DND-41 (cell line): ENCODE measurements around the gene RABGAP1.

Experiments
- ATAC-seq: fragments of 200-7000 bp; cut with Tn5 transposase; 3 replicates; pipeline ENCODE4 v1.9.1; 2021; ENCODE audit warnings: low read depth; ENCODE audit not compliant: insufficient read depth
- DNase-seq: peaks from one replicate; pipeline ENCODE4 v3.0.0-alpha.2; 2020
- H2AFZ ChIP-seq: 2 replicates; pipeline ENCODE4 v1.6.0; 2012; ENCODE audit warnings: low read depth, low read length
- H3K27ac ChIP-seq: 2 replicates; pipeline ENCODE4 v1.5.1; 2012; ENCODE audit warnings: low read length, inconsistent platforms
- H3K27me3 ChIP-seq: fragments of 200-600 bp; sonication (generic); 2 replicates; pipeline ENCODE4 v1.6.0; 2012; ENCODE audit warnings: low read length, mild to moderate bottlenecking, inconsistent platforms; ENCODE audit not compliant: insufficient read depth, poor library complexity
- H3K36me3 ChIP-seq: 2 replicates; pipeline ENCODE4 v1.5.1; 2012; ENCODE audit warnings: low read length, inconsistent platforms; ENCODE audit not compliant: insufficient read depth
- H3K4me1 ChIP-seq: 2 replicates; pipeline ENCODE4 v1.5.1; 2012; ENCODE audit warnings: mild to moderate bottlenecking, low read length; ENCODE audit not compliant: insufficient read depth
- H3K4me2 ChIP-seq: 2 replicates; pipeline ENCODE4 v1.6.0; 2012; ENCODE audit warnings: mild to moderate bottlenecking, moderate library complexity, low read length, inconsistent platforms; ENCODE audit not compliant: insufficient read depth
- H3K4me3 ChIP-seq, 2 experiments: fragments of 200-600 bp in 1 of 2; shearing (Covaris generic) in 1 of 2; 2 replicates each; pipeline ENCODE4 v1.5.1; 2012 to 2016; ENCODE audit warnings: inconsistent platforms in 2 of 2, low read length in 2 of 2, mild to moderate bottlenecking in 2 of 2, low read depth in 1 of 2, moderate library complexity in 1 of 2
- H3K79me2 ChIP-seq: 2 replicates; pipeline ENCODE4 v1.6.0; 2012; ENCODE audit warnings: low read length, inconsistent platforms; ENCODE audit not compliant: insufficient read depth
- H3K9ac ChIP-seq: 2 replicates; pipeline ENCODE4 v1.6.0; 2012; ENCODE audit warnings: low read depth, mild to moderate bottlenecking, inconsistent platforms, low read length, moderate library complexity
- H3K9me3 ChIP-seq: 2 replicates; pipeline ENCODE4 v1.5.1; 2012; ENCODE audit warnings: low read length, moderate library complexity, mild to moderate bottlenecking, inconsistent platforms; ENCODE audit not compliant: insufficient read depth, severe bottlenecking
- H4K20me1 ChIP-seq: 2 replicates; pipeline ENCODE4 v1.6.0; 2012; ENCODE audit warnings: low read length; ENCODE audit not compliant: insufficient read depth
- CTCF ChIP-seq: IDR thresholded peaks from 2 replicates; pipeline ENCODE4 v1.5.1; 2012; ENCODE audit warnings: borderline replicate concordance, low read length, moderate library complexity, mild to moderate bottlenecking; ENCODE audit not compliant: poor library complexity, severe bottlenecking; ENCODE audit errors: extremely low read depth
- EZH2 ChIP-seq: IDR thresholded peaks from 3 replicates; pipeline ENCODE4 v1.6.1; 2012; ENCODE audit warnings: borderline replicate concordance, low read depth, mild to moderate bottlenecking, moderate library complexity, low read length, inconsistent platforms; ENCODE audit not compliant: severe bottlenecking

Gene RABGAP1

GRCh38 chr9:123105490-123105889 is 164.7 kb downstream of the RABGAP1 start:
- ATAC-seq (no peak), DNase-seq (no peak)
- Histone ChIP-seq H3K9me3 (no peaks in the 10 kb centered on the region), H3K79me2 (no peaks in the 10 kb centered on the region), H3K9ac (no peak overlapping the region), H2AFZ (no peak overlapping the region), H3K4me3 (no peak overlapping the region), H3K4me1 (no peaks in the 10 kb centered on the region), H3K4me2 (no peak overlapping the region), H3K27ac (no peak overlapping the region), H3K27me3 (no peaks in the 10 kb centered on the region), H3K36me3 (peaks cover 64% of the 10 kb centered on the region), H4K20me1 (no peaks in the 10 kb centered on the region; the same call in 1 of the 2 replicates)
- no peak for TF ChIP-seq EZH2
- TF ChIP-seq CTCF = no peak

DNA sequence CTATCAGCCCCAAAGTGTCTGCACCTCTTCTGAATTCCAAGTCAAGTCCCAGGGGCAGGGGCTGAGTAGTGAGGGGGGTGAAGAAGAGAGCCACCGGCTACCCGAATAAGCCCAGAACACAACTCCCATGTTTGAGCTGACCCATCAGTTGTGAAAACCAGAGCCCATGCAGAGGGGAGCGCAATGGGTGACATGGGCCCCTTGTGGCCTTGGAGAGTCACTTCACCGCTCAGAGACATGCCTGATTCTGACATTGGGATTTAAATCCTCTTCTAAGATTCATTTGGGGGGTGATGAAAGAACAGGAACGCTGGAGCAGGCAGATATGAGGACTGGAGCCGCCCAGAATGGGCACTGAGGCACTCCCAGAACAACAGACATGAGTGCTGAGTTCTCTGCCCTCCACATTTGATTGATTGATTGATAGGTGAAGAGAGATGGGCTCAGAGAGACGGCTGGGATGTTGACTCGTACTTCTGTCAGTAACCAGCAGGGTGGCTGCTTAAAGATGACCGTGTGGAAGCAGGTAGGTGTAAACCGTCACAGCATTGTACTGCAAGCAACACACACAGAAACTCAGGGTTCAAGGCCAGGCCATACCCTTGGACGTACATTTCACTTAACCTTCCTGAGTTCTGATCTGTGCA is 166.9 kb downstream of the RABGAP1 start:
- Histone ChIP-seq H4K20me1 (no peaks in the 10 kb centered on the region; the same call in 1 of the 2 replicates), H3K27me3 (no peaks in the 10 kb centered on the region), H3K27ac (no peak overlapping the region), H3K4me3 (no peak overlapping the region), H3K4me1 (no peaks in the 10 kb centered on the region), H3K36me3 (peaks cover 59% of the 10 kb centered on the region), H3K4me2 (no peak overlapping the region), H3K9me3 (no peaks in the 10 kb centered on the region), H2AFZ (no peak overlapping the region), H3K79me2 (no peaks in the 10 kb centered on the region), H3K9ac (no peak overlapping the region)
- TF ChIP-seq EZH2 = no peak
- no peak for TF ChIP-seq CTCF
- DNase-seq (no peak), ATAC-seq (no peak)

DNA sequence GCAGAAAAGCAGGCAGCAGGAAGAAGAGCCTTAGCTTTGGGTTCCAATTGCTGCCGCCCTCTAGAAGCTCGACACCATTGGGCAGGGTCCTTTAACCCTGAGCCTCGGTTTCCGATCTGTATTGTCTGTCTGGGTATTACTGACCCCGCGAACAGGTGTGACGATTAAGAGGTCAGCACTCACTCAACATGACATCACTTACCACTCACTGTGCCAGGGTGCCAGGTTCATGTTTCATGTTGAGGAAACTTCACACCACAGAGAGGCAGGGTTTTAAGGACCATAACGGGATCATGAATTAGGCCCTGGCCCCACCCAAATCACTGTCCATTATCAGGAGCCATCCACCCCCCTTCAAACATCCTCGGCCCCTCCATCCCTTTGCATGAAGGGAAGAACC is 168.2 kb downstream of the RABGAP1 start:
- Histone ChIP-seq H3K4me2 (no peak overlapping the region), H3K9ac (no peak overlapping the region), H3K79me2 (no peaks in the 10 kb centered on the region), H2AFZ (no peak overlapping the region), H3K4me3 (no peak overlapping the region), H3K27me3 (no peaks in the 10 kb centered on the region), H3K36me3 (peaks cover 52% of the 10 kb centered on the region), H3K9me3 (no peaks in the 10 kb centered on the region), H4K20me1 (no peaks in the 10 kb centered on the region; the same call in 1 of the 2 replicates), H3K27ac (no peak overlapping the region), H3K4me1 (no peaks in the 10 kb centered on the region)
- no peak for ATAC-seq
- DNase-seq = no peak
- no peak for TF ChIP-seq EZH2

GRCh38 chr9:123109540-123110279 is 168.9 kb downstream of the RABGAP1 start:
- no peak for ATAC-seq
- no peak overlapping the region for H2AFZ ChIP-seq
- no peaks in the 10 kb centered on the region for H3K27me3 ChIP-seq
- no peaks in the 10 kb centered on the region for H3K79me2 ChIP-seq
- peaks cover 50% of the 10 kb centered on the region for H3K36me3 ChIP-seq
- no peaks in the 10 kb centered on the region for H3K9me3 ChIP-seq
- no peaks in the 10 kb centered on the region for H3K4me1 ChIP-seq
- H3K4me3 ChIP-seq = no peak overlapping the region
- no peaks in the 10 kb centered on the region; the same call in 1 of the 2 replicates for H4K20me1 ChIP-seq
- DNase-seq = no peak
- H3K27ac ChIP-seq = no peak overlapping the region
- H3K9ac ChIP-seq = no peak overlapping the region
- TF ChIP-seq CTCF (no peak), EZH2 (no peak)
- no peak overlapping the region for H3K4me2 ChIP-seq
